Measurements from ENCODE around the gene RMDN2. TPM values are rescaled to one million over a fixed set of nuclear protein-coding genes. Genes with fewer than 3 reads are reported as not detected.

RMDN2 gene
- total RNA-seq, 4 donors from 2014 or later, result 9.6 to 14.4 (median 12.0) TPM

DNA sequence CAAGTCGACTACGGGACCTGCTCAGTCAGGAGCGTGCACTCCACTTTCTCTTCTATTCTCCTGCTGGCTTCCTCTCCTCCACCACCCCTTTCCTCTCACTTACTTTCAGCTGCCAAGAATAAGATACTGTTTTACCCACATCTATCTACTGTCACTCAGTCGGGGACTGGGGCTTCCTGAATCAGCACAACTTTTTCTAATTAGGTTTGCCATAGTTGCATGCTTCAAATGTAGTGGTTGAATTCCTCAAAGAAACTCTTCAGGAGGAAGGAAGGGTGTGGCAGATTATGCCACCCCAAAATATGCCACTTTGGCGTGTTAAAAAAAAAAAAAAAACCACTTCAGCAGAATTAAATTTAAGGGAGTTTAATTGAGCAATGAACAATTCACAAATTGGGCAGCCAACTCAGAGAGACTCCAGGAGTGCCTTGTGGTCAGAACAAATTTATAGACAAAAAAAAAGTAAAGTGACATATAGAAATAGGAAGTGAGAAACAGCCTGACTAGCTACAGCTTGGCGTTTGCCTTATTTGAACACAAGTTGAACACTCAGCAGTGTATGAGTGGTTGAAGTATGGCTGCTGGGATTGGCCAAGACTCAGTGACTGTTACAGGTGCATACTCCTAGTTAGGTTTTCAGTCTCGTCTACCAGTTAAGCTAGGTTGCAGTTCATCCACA is 32.5 kb upstream of the RMDN2 start:
- H3K4me1 ChIP-seq, result peaks cover 0 to 23% (median 7%) of the 10 kb centered on the region in 4 donors
- H3K9me3 ChIP-seq, result no peaks in the 10 kb centered on the region
- H3K4me3 ChIP-seq, result no peak overlapping the region
- 52 to 53% methylated on average over 7 of the region's 7 CpGs for WGBS, 2 donors
- DNase-seq (ENCODE audit: low spot score in 2 of 2), result no peak
- H3K36me3 ChIP-seq, result no peaks in the 10 kb centered on the region
- H3K27ac ChIP-seq, result no peak overlapping the region
- TF ChIP-seq CTCF (IDR thresholded peaks at IDR 0.05) (no peak), EP300 (IDR thresholded peaks at IDR 0.05) (peak in 1 of 2 donors; percentile 18)
- no peaks in the 10 kb centered on the region for H3K27me3 ChIP-seq

DNA sequence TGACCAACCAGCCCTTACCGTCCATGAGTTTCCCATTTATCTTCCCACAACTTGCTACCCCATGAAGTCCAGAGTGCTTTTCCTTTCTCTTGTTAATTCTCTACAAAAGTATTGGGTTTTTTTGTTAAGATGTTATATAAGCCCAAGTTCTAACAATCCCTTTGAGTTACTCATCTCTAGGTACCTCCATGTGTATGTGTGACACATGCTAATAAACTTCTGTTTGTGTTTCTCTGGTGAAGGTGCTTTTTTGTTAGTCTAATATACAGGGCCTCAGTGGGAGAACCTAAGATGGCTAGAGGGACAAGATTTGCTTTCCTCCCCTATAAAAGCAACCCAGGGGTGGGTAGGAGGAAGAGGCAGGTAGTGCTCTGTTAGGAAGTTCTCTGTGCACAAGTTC is 31.8 kb upstream of the RMDN2 start:
- DNase-seq (ENCODE audit: low spot score in 2 of 2), result no peak
- TF ChIP-seq POLR2A (IDR thresholded peaks at IDR 0.05), result no peak
- no peak for TF ChIP-seq EP300 (IDR thresholded peaks at IDR 0.05)
- no peak for TF ChIP-seq CTCF (IDR thresholded peaks at IDR 0.05)
- no peaks in the 10 kb centered on the region for H3K36me3 ChIP-seq
- no peak overlapping the region for H3K27ac ChIP-seq
- H3K27me3 ChIP-seq, result no peaks in the 10 kb centered on the region
- no peak overlapping the region for H3K4me3 ChIP-seq
- WGBS, 2 donors, result 100% methylated on average over 1 of the region's 1 CpG
- H3K4me1 ChIP-seq, result peaks cover 0 to 23% (median 7%) of the 10 kb centered on the region in 4 donors
- H3K9me3 ChIP-seq, result no peaks in the 10 kb centered on the region

DNA sequence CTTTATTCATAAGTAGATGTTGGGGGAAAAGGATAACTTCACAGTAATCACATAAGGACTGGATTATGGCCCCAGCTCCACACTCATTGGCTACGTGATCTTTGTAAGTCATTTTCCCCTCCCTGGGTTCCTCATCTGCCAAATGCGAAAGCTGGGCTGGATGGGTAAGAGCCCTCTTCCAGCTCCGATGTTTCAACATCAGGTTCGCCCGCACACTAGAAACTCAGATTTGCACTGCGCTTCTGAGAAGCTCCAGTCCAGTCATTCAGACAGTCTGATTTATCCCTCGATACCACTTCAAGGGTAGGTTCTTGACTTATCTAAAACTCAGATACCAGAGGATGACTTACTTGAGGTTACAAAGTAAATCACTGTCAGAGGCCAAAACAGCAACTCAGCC is 31.0 kb upstream of the RMDN2 start:
- TF ChIP-seq POLR2A (IDR thresholded peaks at IDR 0.05), result no peak
- no peaks in the 10 kb centered on the region for H3K9me3 ChIP-seq

DNA sequence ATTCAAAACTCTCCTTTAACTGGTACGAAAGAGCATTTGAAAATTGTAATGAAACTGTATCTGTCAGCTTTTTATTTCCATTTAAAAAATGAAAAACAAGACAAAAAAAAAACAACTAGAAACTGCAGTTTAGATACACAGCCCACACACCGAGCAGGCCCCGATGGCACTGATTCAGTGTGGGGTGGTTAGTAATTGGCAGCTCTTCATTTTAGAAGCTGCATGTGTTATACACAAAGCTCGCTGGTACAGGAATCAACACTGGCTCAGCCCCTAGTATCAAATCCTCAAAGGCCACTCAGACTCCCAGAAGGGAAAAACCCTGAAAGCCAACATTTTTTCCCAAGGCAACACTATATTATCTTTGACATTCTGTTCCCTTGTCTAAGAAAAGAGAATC is 30.5 kb upstream of the RMDN2 start:
- Histone ChIP-seq H3K36me3 (no peaks in the 10 kb centered on the region), H3K4me1 (peaks cover 0 to 23% (median 7%) of the 10 kb centered on the region in 4 donors), H3K9me3 (no peaks in the 10 kb centered on the region), H3K4me3 (no peak overlapping the region), H3K27ac (peak overlapping the region in 2 of 4 donors; percentile 40 to 42), H3K27me3 (no peaks in the 10 kb centered on the region)
- TF ChIP-seq CTCF (IDR thresholded peaks at IDR 0.05) (no peak), POLR2A (IDR thresholded peaks at IDR 0.05) (no peak), EP300 (IDR thresholded peaks at IDR 0.05) (no peak)
- no peak for DNase-seq (ENCODE audit: low spot score in 2 of 2)
- 25 to 28% methylated on average over 4 of the region's 4 CpGs for WGBS, 2 donors

More for the DNA sequence above, 31.0 kb upstream of the RMDN2 start:
- Histone ChIP-seq H3K4me1 (peaks cover 0 to 23% (median 7%) of the 10 kb centered on the region in 4 donors), H3K4me3 (no peak overlapping the region), H3K36me3 (no peaks in the 10 kb centered on the region), H3K27me3 (no peaks in the 10 kb centered on the region), H3K27ac (peak overlapping the region in 2 of 4 donors; percentile 40 to 42)
- DNase-seq (ENCODE audit: low spot score in 2 of 2), result no peak
- WGBS, 2 donors, result 91 to 95% methylated on average over 7 of the region's 7 CpGs

- 82 to 83% methylated on average over 3 of the region's 3 CpGs for WGBS, 2 donors
Measured at GRCh38 chr2:37895140-37895539, 29.9 kb upstream of the RMDN2 start.

More at GRCh38 chr2:37895140-37895539, 29.9 kb upstream of the RMDN2 start:
- no peak for TF ChIP-seq CTCF (IDR thresholded peaks at IDR 0.05)
- TF ChIP-seq POLR2A (IDR thresholded peaks at IDR 0.05), result no peak
- no peak for TF ChIP-seq EP300 (IDR thresholded peaks at IDR 0.05)
- Histone ChIP-seq H3K4me1 (peaks cover 0 to 23% (median 7%) of the 10 kb centered on the region in 4 donors), H3K4me3 (no peak overlapping the region), H3K36me3 (no peaks in the 10 kb centered on the region), H3K27me3 (no peaks in the 10 kb centered on the region), H3K27ac (peak overlapping the region in 2 of 4 donors; percentile 40 to 42), H3K9me3 (no peaks in the 10 kb centered on the region)
- no peak for DNase-seq (ENCODE audit: low spot score in 2 of 2)

Data from tibial nerve (tissue), 4 donors.